Raji (cell line): ENCODE measurements around the gene KCNK4.

Source experiments
- POLR2A ChIP-seq: IDR thresholded peaks from 2 replicates; pipeline ENCODE4 v1.6.1; 2011; ENCODE audit warnings: low read depth, low read length, control low read depth; ENCODE audit not compliant: insufficient read depth

KCNK4 gene

DNA sequence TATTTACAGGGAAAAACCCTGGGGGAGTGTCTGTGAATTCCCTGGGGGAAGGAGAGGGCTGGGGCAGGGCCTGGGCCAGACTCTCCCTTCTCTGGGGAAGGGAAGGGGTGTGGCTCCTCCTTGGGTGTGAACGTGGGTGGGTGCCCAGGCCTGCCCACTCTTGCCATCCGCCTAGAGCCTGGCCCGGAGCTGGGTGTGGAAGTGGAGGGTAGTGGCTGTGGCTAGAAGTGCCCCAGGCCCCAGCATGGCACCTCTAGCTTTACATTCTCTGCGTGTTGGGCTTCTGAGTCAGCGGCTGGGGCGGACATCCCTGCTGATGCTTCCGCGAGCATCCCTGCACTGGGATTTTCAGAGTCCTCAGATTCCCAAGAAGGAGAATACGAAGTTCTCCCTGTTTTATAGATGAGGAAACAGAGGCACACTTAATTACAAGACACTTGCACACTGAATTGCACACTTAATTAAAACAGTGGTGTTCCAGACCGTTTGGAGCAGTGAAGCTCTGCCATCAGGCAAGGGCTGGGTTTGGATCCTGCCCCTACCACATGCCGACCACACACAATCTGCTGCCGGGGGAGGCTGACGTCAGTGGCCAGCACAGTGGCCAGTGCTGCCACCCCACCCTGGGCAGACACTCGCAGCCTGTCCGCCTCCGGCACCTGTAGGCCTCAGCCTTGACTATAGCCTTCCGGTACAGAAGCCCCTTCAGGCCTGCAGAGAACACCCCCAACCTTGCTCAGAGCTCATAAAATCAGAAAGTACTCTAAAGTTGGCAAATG is 14.3 kb upstream of the KCNK4 start:
- no peak for TF ChIP-seq POLR2A

DNA sequence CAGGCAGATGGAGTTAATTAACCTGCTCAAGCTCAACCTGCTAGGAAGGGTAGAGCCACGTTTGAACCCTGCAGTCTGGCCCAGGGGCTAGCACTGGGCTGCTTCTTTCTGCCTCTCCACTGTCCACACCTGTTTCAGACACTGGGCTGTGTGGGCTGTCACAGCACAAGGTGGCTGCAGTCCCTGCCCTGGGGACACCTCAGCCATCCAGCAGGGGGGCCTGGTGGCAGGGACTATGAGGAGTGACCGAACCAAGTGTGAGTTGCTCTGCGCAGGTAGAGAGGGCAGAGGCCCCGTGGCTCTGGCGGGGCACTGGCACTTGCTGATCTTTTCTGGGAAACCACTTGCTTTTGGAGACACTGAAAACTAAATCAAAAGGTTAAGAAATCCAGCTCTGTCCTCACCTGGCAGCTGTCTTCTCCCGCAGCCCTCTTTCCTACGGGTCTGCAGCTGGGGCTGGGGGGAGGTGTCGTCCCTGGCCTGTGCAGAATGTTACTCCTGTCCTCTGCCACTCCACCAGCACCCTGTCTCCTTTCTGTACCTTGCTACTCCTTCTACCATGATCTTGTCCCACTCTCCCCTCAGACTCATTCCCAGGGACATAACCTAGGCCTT is 12.4 kb upstream of the KCNK4 start:
- no peak for TF ChIP-seq POLR2A

- no peak for TF ChIP-seq POLR2A
Observed at GRCh38 chr11:64281957-64282770, 8.9 kb upstream of the KCNK4 start.

- no peak for TF ChIP-seq POLR2A
Observed at GRCh38 chr11:64283092-64283491, 8.0 kb upstream of the KCNK4 start.

- peak; percentile 48 for TF ChIP-seq POLR2A
Observed at GRCh38 chr11:64284048-64284961, 6.8 kb upstream of the KCNK4 start, which contains the start of gene BAD. Gene BAD (minus strand): TSS chr11:64284665. CDS start chr11:64284368, 297 bp downstream.

DNA sequence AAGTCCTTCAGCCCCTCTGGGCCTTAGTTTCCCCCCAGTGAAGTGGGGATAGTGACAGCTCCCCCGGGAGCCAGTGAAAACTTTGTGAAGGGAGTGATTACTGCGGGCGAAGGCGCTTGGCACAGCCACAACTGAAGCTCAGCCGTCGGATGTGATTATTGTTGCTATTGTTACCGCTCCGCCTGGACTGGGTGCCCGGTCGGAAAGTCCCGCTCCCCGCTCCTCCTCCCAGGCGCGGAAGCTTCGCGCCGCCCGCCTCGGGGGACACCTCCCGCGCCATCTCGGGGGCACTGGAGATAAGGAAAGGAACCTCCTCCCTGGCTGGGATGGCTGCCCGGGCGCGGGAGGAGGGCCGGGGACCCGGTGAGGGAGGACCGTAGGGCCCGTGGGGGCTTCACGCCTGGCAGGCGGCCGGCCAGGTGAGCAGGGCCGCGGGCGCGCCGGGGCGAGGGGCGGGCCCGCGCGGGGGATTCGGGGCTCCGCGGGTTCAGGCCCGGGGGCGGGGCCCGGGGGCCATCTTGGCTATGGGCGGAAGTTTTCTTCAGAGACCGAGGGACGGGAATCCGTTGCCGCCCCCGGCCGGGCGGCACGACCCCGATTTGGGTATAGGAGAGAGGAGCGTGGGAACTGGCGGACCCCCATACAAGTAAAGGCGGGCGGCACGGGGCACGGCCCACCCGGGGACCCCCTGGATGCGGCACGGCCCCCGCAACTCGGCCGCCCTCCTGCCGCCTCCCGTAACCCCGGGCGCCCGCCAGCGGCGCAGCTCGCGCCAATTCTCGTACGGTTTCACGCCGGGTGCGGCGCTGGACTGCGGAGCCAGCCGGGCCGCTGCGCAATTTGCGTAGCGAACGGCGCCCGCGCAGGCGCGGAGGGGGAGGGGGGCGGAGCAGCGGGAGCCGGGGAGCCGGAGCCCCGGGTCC is 5.9 kb upstream of the KCNK4 start, which contains the start of gene GPR137:
GPR137 (plus strand) TSS at position 887 of the 923 bp plus-strand sequence. CDS start 677 bp downstream, outside the sequence.
- no peak; the same call in 1 of the 2 replicates for TF ChIP-seq POLR2A

DNA sequence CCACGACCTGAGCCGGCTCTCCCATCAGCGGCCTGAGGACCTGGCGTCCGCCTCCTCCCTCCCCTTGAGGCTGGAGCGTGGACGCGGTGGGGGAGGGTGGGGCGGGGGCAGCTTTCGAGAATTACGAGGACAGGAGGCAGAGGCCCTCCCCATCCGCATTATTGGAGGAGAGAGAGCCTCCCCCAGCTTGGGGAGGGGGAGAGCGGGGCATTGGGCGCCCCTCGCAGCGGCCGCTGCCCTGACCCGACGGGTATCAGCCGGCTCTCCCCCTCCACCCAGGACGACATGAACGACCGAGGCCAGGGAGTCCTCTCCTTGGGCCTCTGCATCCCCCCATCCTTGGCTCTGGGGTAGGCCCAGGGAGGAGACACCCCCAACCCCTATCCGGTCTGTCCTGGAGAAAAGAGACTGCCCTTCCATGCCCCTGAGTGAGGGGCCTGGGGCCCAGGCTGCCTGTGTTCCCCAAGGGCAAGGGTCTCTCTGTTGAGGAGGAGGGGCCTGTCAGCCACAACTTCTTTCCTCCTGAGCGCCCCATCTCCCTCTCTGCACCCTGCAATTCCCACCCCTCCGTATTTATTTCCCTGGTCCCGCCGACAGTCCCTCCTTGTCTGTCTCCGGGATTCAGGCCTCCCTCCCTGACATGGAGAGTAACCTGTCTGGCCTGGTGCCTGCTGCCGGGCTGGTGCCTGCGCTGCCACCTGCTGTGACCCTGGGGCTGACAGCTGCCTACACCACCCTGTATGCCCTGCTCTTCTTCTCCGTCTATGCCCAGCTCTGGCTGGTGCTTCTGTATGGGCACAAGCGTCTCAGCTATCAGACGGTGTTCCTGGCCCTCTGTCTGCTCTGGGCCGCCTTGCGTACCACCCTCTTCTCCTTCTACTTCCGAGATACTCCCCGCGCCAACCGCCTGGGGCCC is 5.0 kb upstream of the KCNK4 start:
- peak; percentile 45 for TF ChIP-seq POLR2A

DNA sequence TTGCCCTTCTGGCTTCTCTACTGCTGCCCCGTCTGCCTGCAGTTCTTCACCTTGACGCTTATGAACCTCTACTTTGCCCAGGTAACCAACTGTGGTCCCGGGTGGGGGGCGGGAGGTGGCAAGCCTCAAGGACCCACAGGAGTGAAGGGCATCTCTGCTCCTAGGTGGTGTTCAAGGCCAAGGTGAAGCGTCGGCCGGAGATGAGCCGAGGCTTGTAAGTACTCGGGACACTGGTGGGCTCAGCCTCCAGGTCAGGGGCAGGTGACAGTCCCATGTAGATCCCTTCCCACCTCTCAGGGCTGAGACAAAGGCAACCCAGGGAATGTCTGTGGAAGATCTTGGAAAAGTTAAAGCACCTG is 4.3 kb upstream of the KCNK4 start:
- TF ChIP-seq POLR2A: no peak

DNA sequence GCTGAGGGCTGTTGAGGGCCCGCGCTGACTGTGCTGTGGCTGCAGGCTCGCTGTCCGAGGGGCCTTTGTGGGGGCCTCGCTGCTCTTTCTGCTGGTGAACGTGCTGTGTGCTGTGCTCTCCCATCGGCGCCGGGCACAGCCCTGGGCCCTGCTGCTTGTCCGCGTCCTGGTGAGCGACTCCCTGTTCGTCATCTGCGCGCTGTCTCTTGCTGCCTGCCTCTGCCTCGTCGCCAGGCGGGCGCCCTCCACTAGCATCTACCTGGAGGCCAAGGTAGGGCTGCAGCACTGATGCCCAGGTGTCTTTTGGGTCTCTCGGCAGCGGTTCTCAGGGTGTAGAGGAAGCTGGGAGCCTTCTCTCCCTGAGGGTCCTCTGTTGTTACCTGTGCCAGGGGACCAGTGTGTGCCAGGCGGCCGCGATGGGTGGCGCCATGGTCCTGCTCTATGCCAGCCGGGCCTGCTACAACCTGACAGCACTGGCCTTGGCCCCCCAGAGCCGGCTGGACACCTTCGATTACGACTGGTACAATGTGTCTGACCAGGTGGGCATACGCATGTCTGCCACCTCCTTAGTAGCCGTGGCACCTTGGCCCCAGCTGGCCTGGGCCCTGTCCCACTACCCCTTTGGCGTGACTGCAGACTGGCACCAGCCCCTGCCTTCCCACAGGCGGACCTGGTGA is 3.3 kb upstream of the KCNK4 start:
- TF ChIP-seq POLR2A: no peak

GRCh38 chr11:64288353-64288750 is 2.8 kb upstream of the KCNK4 start:
- no peak for TF ChIP-seq POLR2A

- TF ChIP-seq POLR2A: no peak
Observed at GRCh38 chr11:64289002-64289564, 2.0 kb upstream of the KCNK4 start.
